Neural cell (in vitro differentiated cells): ENCODE results near the gene KRT16. TPM values are rescaled to one million over a fixed set of nuclear protein-coding genes. Genes with fewer than 3 reads are reported as not detected.

Source experiments
- H2AFZ ChIP-seq: fragments of 200-600, 300-800 bp; sonication (generic), shearing (Covaris generic); 2 replicates; pipeline ENCODE4 v1.6.0; 2014; ENCODE audit warnings: low read depth, mild to moderate bottlenecking, antibody characterized with exemption, low read length, moderate library complexity
- H3F3A ChIP-seq: fragments of 200-600 bp; shearing (Covaris generic); 2 replicates; pipeline ENCODE4 v1.6.1; 2016; ENCODE audit warnings: mild to moderate bottlenecking, moderate library complexity, mixed read lengths, antibody characterized with exemption, low read length; ENCODE audit not compliant: insufficient read depth, poor library complexity, severe bottlenecking
- H3K27ac ChIP-seq: fragments of 200-600, 300-800 bp; sonication (generic), shearing (Covaris generic); 2 replicates; pipeline ENCODE4 v1.5.1; 2014; ENCODE audit warnings: mild to moderate bottlenecking, low read length, moderate library complexity
- H3K27me3 ChIP-seq: fragments of 300-800, 200-600 bp; sonication (generic), shearing (Covaris generic); 2 replicates; pipeline ENCODE4 v1.6.0; 2014; ENCODE audit warnings: mild to moderate bottlenecking, low read depth, low read length, moderate library complexity; ENCODE audit not compliant: insufficient read depth
- H3K36me3 ChIP-seq: fragments of 300-800, 200-600 bp; sonication (generic), shearing (Covaris generic); 2 replicates; pipeline ENCODE4 v1.5.1; 2014; ENCODE audit warnings: mild to moderate bottlenecking, antibody characterized with exemption, low read length, moderate library complexity; ENCODE audit not compliant: insufficient read depth
- H3K4me2 ChIP-seq: fragments of 300-800, 200-600 bp; sonication (generic), shearing (Covaris generic); 2 replicates; pipeline ENCODE4 v1.6.0; 2014; ENCODE audit warnings: mild to moderate bottlenecking, low read length
- H3K4me3 ChIP-seq: fragments of 300-800, 200-600 bp; sonication (generic), shearing (Covaris generic); 2 replicates; pipeline ENCODE4 v1.5.1; 2014; ENCODE audit warnings: mild to moderate bottlenecking, low read length, moderate library complexity
- H3K79me2 ChIP-seq: fragments of 200-600 bp; shearing (Covaris generic); replicated peaks from 2 replicates; pipeline ENCODE4 v1.6.0; 2014; ENCODE audit warnings: mild to moderate bottlenecking, low read length, moderate library complexity; ENCODE audit not compliant: insufficient read depth
- H3K9ac ChIP-seq: fragments of 300-800, 200-600 bp; sonication (generic), shearing (Covaris generic); 2 replicates; pipeline ENCODE4 v1.6.1; 2016; ENCODE audit warnings: mild to moderate bottlenecking, low read length, mixed read lengths
- H3K9me2 ChIP-seq: fragments of 200-600 bp; shearing (Covaris generic); 2 replicates; pipeline ENCODE4 v1.6.1; 2016; ENCODE audit warnings: mild to moderate bottlenecking, low read length, mixed read lengths; ENCODE audit not compliant: insufficient read depth
- H3K9me3 ChIP-seq: fragments of 200-600, 300-800 bp; sonication (generic), shearing (Covaris generic); 2 replicates; pipeline ENCODE4 v1.6.1; 2016; ENCODE audit warnings: mild to moderate bottlenecking, mixed run types, low read length, moderate library complexity, mixed read lengths
- H4K20me1 ChIP-seq: fragments of 200-600 bp; shearing (Covaris generic); 2 replicates; pipeline ENCODE4 v1.6.1; 2016; ENCODE audit warnings: mild to moderate bottlenecking, mixed run types; ENCODE audit not compliant: insufficient read depth
- CTCF ChIP-seq: fragments of 450-650 bp; IDR thresholded peaks from 2 replicates; pipeline ENCODE4 v1.5.1; 2014; ENCODE audit warnings: antibody characterized with exemption, mild to moderate bottlenecking, moderate library complexity; ENCODE audit not compliant: poor library complexity, severe bottlenecking
- EP300 ChIP-seq: fragments of 450-650 bp; conservative IDR thresholded peaks from 2 replicates; pipeline ENCODE4 v1.6.1; 2014; ENCODE audit warnings: antibody characterized with exemption, mild to moderate bottlenecking, moderate library complexity; ENCODE audit not compliant: poor library complexity, severe bottlenecking
- EZH2 ChIP-seq: fragments of 200-600, 300-800 bp; shearing (Covaris generic), sonication (generic); IDR thresholded peaks from 2 replicates; pipeline ENCODE4 v1.6.1; 2014; ENCODE audit warnings: antibody characterized with exemption, low read length, borderline replicate concordance, mild to moderate bottlenecking; ENCODE audit not compliant: insufficient read depth, poor library complexity, severe bottlenecking
- MXI1 ChIP-seq: fragments of 450-650 bp; conservative IDR thresholded peaks from 2 replicates; pipeline ENCODE4 v1.6.1; 2014; ENCODE audit warnings: antibody characterized with exemption, mild to moderate bottlenecking; ENCODE audit not compliant: poor library complexity, severe bottlenecking
- POLR2AphosphoS5 ChIP-seq: IDR thresholded peaks from 2 replicates; pipeline ENCODE4 v1.6.1; 2012
- RAD21 ChIP-seq: fragments of 450-650 bp; conservative IDR thresholded peaks from 2 replicates; pipeline ENCODE4 v1.6.1; 2014; ENCODE audit warnings: antibody characterized with exemption, mild to moderate bottlenecking, moderate library complexity
- REST ChIP-seq: IDR thresholded peaks from 2 replicates; pipeline ENCODE4 v1.6.1; 2012; ENCODE audit warnings: borderline replicate concordance
- SMC3 ChIP-seq: fragments of 450-650 bp; conservative IDR thresholded peaks from 2 replicates; pipeline ENCODE4 v1.6.1; 2014; ENCODE audit warnings: antibody characterized with exemption, mild to moderate bottlenecking, moderate library complexity; ENCODE audit not compliant: poor library complexity
- TAF1 ChIP-seq: IDR thresholded peaks from 2 replicates; pipeline ENCODE4 v1.6.1; 2012; ENCODE audit warnings: low read depth
- polyA plus RNA-seq: library from polyadenylated mRNA; depleted of rRNA; stranded (reverse); fragments of >200 nt; gene quantifications from 2 replicates; pipeline ENCODE4 v1.2.3, GENCODE V29; 2014

KRT16 gene
- polyA plus RNA-seq, 1 donor from 2014 or later: not detected

- Histone ChIP-seq H4K20me1 (no peaks in the 10 kb centered on the region), H3K79me2 (no peaks in the 10 kb centered on the region), H3K27me3 (peaks cover 4% of the 10 kb centered on the region), H3K9me2 (no peaks in the 10 kb centered on the region), H3K4me3 (no peak overlapping the region), H3K4me2 (no peak overlapping the region), H3K9ac (no peak overlapping the region), H3K9me3 (no peaks in the 10 kb centered on the region), H3F3A (no peaks in the 10 kb centered on the region), H3K27ac (no peak overlapping the region), H3K36me3 (no peaks in the 10 kb centered on the region), H2AFZ (no peak overlapping the region)
- TF ChIP-seq SMC3 (no peak), TAF1 (no peak), POLR2AphosphoS5 (no peak), RAD21 (no peak), REST (no peak), CTCF (no peak), EZH2 (no peak)
These were observed 39.9 kb upstream of the KRT16 start for GRCh38 chr17:41652461-41652970.

DNA sequence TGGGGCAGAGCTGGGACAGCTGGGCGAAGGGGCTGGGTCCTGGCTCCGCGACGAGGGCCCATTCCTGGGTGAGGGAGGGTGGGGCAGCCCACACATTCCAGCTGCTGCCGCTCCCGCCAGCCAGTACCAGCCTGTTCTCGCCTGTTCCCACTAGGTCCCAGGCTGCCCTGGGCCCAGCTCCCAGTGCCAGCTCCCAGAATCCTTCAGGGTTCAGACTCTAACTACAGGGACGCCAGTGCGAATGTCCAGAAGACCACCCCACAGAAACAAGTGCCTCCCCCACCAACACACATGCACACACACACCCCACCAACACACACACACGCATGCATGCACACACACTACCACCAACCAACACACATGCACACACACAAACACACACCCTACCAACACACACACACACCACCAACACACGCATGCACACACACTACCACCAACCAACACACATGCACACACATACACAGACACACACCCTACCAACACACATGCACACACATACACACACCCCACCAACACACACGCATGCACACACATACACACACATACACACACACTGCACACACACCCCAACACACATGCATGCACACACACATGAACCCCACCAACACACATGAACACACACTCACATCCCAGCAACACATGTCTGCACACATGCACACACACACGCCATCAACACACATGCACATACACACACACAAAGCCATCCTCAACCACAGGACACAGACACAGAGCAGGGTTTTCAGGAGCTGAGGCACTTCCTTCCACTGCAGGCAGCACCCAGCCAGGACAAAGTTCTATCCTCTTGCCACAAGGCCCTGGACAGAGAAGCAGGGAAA, 39.3 kb upstream of the KRT16 start:
- no peak for TF ChIP-seq EP300
- no peak for TF ChIP-seq CTCF
- TF ChIP-seq EZH2: no peak
- no peak for TF ChIP-seq REST
- no peak for TF ChIP-seq MXI1
- TF ChIP-seq RAD21: no peak
- TF ChIP-seq POLR2AphosphoS5: no peak
- no peak for TF ChIP-seq TAF1
- no peak for TF ChIP-seq SMC3
- Histone ChIP-seq H3K9ac (no peak overlapping the region), H4K20me1 (no peaks in the 10 kb centered on the region), H3K9me3 (no peaks in the 10 kb centered on the region), H3F3A (no peaks in the 10 kb centered on the region), H3K4me2 (no peak overlapping the region), H2AFZ (no peak overlapping the region), H3K9me2 (no peaks in the 10 kb centered on the region), H3K79me2 (no peaks in the 10 kb centered on the region), H3K36me3 (no peaks in the 10 kb centered on the region), H3K27me3 (peaks cover 4% of the 10 kb centered on the region), H3K4me3 (no peak overlapping the region), H3K27ac (no peak overlapping the region)
